Vagina (tissue), 2 donors: ENCODE measurements around the gene XKRX.

Experiments
- CTCF ChIP-seq, 3 experiments: fragments of 450-650 bp in 2 of 3; fragments of 200-600 bp in 1 of 3; sonication (generic) in 1 of 3; IDR thresholded peaks; one replicate each; pipeline ENCODE4 v1.5.1; 2017 to 2019; ENCODE audit warnings: antibody characterized with exemption in 3 of 3, mild to moderate bottlenecking in 2 of 3, moderate library complexity in 2 of 3
- POLR2A ChIP-seq, 2 donors: fragments of 450-650 bp; IDR thresholded peaks; one replicate each; pipeline ENCODE4 v1.6.1; 2017; ENCODE audit warnings: antibody characterized with exemption in 2 of 2, mild to moderate bottlenecking in 2 of 2, moderate library complexity in 2 of 2
- POLR2AphosphoS5 ChIP-seq, 2 donors: sonication (generic); formaldehyde crosslinking; IDR thresholded peaks; one replicate each; pipeline ENCODE4 v1.9.0; 2017; ENCODE audit warnings: antibody characterized with exemption in 2 of 2, mild to moderate bottlenecking in 2 of 2, low read depth in 1 of 2; ENCODE audit not compliant: insufficient read depth in 1 of 2

- TF ChIP-seq POLR2A (IDR thresholded peaks at IDR 0.05) (no peak), CTCF (IDR thresholded peaks at IDR 0.05) (no peak), POLR2AphosphoS5 (IDR thresholded peaks at IDR 0.05; ENCODE audit: insufficient read depth in 1 of 2, low read depth in 1 of 2) (no peak)
Measured at GRCh38 chrX:100935767-100936166, 7.0 kb upstream of the XKRX start.
